Activated CD4-positive, CD25-positive, alpha-beta regulatory T cell treated with anti-CD3 and anti-CD28 coated beads, Interleukin-2, amount 50 U/mL, for 72 hours (primary cell): ENCODE results near the gene DMRTC2.

Experiments
- DNase-seq: peaks from one replicate; pipeline ENCODE4 v3.0.0; 2021

The DMRTC2 gene

GRCh38 chr19:41892173-41892902 lies 47.5 kb downstream of the DMRTC2 start:
- DNase-seq, result no peak

GRCh38 chr19:41893899-41894298 lies 49.1 kb downstream of the DMRTC2 start:
- no peak for DNase-seq

- no peak for DNase-seq
Measured at GRCh38 chr19:41894350-41894749, 49.5 kb downstream of the DMRTC2 start.

- no peak for DNase-seq
Measured at GRCh38 chr19:41895745-41896580, 51.1 kb downstream of the DMRTC2 start.

GRCh38 chr19:41896581-41896942 lies 51.7 kb downstream of the DMRTC2 start:
- DNase-seq, result no peak

GRCh38 chr19:41897181-41897580 lies 52.3 kb downstream of the DMRTC2 start:
- DNase-seq, result no peak

GRCh38 chr19:41897820-41898219 lies 53.0 kb downstream of the DMRTC2 start:
- no peak for DNase-seq

GRCh38 chr19:41898235-41898634 lies 53.4 kb downstream of the DMRTC2 start:
- no peak for DNase-seq
